Activated CD4-positive, alpha-beta T cell treated with anti-CD3 and anti-CD28 coated beads for 1 hour (primary cell): ENCODE data around the gene ARPC5L.
"Not testable (repeated sequence)": the region's sequence is repeated elsewhere in the genome, so short reads cannot be mapped to it uniquely, and the experiment has no call there.

Experiments
- DNase-seq: peaks from one replicate; pipeline ENCODE4 v3.0.0-alpha.2; 2020

Gene ARPC5L

DNA sequence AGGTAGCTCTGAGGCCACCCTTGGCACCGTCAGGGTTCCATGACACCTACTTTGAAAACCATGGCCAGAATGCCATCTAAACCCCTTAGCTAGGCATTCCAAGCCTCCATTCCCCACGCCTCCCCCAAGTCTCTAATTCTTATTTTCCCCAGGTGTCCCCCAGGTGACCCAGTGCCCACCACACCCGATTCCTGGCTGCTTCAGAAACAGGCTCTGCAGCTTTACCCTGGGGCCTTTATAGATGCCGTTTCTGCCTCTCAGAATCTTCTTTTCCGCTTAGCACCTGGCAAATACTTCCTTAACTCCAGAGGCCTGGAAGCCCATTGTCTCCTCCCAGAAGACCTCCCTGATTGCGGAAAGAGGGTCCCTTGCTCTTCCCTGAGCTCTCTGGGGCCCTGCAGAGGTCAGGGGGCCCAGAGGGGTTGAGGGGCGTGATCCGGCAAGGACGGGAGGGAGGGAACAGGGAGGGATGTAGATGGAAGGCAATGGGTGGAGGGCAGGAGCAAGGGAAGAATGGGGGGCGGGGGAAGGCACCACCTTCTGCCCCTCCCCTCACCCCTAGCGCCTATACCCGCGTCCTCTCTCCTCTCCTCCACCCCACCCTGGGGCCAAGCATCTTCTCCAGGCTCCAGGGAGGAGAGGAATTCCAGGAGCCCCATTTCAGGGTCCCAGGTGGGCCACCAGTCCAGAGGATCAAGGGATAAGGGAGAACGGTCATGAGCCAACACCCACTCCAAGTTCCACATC is 20.7 kb upstream of the ARPC5L start:
- no peak for DNase-seq

DNA sequence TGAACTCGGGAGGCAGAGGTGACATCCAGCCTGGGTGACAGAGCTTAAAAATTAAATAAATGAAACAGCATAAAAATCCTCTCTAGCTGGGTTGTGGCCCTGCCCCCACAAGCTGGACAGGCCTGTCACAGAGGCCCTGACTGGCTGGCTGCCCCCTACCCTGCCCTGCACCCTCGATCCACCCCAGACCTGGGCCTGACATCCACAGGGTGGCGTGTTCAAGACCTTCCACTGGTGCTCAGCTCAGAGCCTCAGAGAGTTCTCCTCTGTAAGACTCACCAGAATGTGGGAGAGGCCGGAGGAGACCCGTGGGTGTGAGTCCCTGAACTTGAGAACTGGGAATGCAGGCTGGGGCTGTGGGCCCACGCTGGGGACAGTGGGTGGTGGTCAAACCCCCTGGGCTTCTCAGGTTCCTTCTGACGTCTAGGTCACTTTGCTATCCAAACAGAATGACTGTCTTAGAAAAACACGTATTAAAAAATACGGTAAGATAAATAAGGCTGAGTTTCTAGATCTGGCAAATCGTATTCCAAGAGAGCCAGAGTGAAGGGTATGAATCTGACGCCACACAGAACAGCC is 18.4 kb upstream of the ARPC5L start:
- no peak for DNase-seq

DNA sequence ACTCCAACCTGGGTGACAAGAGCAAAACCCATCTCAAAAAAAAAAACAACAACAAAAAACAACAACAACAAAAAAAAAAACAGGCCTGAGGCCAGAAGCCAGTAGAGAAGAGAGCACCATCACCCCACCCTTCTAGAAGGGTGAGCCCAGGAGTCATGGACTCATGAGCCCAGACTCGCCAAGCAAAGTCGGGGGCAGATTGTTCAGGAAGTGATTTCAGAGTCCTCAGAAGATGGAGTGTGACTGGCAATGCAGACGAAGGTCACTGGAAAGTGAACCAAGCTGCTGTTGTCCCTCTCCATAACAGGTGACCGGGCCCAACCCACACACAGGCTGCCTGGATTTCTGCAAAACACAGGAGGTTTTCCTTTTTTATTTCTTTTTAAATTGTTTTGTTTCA is 17.6 kb upstream of the ARPC5L start:
- DNase-seq: no peak

DNA sequence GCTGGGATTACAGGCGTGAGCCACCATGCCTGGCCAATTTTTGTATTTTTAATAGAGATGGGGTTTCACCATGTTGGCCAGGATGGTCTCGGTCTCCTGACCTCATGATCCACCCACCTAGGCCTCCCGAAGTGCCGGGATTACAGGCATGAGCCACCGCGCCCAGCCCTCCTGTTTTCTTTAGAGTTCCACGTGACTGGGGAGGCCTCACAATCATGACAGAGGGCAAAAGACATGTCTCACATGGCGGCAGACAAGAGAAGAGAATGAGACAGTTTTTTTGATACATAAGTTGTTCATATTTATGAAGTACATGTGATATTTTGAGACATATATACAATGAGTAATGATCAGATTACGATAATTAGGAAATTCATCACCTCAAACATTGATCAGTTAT is 15.5 kb upstream of the ARPC5L start:
- DNase-seq: not testable (repeated sequence)

DNA sequence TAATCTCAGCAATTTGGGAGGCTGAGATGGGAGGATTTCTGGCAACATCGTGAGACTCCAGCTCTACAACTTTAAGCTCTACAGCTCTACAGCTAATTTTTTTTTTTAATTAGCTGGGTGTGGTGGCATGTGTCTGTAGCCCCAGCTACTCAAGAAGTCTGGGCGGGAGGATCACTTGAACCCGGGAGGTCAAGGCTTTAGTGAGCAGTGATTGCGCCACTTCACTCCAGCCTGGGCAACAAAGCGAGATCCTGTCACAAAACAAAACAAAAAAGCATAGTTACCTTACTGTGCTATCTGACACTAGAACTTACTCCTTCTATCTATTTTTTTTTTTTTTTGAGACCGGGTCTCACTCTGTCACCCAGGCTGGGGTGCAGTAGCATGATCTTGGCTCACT is 15.0 kb upstream of the ARPC5L start:
- no peak for DNase-seq

DNA sequence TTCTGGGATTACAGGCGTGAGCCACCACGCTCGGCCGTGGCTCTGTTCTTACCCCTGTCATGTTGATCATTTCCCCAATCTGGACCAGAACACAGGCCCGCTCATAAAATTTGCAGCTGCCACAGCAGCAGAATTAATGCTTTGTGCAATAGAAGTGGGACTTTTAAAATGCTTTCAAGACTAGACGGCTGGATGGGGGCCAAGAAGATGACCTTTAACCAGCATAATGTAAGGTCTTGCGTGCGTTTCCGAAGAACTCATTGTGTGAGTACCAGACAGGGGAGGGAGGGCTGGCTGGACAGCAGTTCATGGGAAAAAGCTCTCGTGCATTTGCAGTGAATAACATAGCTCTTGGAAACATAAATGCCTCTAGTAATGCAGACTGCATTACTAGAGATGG is 12.1 kb upstream of the ARPC5L start:
- DNase-seq: no peak

DNA sequence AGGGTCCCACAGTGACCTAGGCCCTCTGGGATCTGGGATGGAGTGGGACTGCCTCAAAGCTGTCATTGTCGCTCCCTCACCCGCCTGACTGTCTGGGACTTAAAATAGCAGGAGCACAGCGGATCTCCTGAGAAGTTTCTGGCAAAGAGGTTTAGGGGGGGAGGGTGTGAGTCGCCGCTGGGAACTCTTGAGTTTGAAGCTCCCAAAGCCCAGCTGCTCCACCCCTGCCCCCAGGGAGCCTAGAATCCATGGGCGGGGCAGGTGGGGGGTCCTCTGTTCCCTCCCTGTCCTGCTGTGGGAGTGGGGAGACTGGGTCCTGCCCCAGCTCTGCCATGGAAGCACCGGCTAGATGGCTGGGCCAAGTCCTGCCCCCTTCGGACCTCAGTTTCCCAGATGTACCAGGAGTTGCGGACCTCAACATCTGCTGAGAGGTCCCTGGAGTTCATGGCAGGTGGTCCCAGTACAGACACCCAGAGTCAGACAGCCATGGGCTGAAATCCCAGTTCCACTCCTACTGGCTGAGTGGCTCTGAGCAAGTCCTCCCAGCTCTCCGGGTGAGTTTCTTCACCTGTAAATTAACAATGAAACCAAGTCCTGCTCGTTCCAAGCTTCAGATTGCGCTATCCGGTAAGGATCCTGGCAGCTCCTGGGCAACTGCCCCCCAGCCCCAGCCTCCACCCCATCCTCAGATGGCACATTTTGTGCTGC is 9.7 kb upstream of the ARPC5L start:
- DNase-seq: no peak

DNA sequence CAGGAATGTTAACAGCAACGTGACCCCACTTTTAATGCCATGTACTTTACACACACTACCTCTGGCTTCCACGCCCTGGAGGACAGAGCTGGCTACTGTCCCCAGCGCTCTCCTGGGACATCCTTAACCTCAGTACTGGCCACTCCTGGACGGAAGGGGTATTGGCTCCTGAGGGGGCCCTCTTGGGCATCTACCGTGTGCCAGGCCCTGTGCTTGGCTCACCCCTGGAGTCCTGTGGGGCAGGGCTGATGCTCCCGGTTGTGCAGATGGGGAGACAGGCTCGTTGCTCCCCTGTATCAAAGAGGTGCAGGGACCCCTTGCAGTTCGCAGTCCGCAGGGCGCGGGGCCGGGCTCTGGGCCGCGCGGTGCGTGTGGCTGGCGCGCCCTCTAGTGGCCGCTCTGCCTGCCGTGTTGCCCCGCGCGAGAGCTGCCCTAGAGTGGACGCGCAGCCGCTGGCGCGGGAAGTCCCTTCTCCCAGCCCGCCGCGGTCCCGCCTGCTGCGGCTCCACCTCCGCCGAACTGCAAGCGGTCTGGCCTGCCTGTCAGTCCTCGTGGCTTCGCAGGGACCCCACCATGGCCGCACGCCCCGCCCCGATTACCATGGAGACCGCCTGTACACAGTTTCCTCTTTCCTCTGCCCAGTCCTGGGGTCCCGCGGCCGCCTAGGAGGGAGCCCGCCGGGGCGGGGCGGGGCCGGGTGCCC is 8.9 kb upstream of the ARPC5L start, which contains the start of gene WDR38:
WDR38 (plus strand) TSS at position 632 of the 703 bp plus-strand sequence. CDS start 72 bp downstream, outside the sequence.
- DNase-seq: peak; percentile 60

DNA sequence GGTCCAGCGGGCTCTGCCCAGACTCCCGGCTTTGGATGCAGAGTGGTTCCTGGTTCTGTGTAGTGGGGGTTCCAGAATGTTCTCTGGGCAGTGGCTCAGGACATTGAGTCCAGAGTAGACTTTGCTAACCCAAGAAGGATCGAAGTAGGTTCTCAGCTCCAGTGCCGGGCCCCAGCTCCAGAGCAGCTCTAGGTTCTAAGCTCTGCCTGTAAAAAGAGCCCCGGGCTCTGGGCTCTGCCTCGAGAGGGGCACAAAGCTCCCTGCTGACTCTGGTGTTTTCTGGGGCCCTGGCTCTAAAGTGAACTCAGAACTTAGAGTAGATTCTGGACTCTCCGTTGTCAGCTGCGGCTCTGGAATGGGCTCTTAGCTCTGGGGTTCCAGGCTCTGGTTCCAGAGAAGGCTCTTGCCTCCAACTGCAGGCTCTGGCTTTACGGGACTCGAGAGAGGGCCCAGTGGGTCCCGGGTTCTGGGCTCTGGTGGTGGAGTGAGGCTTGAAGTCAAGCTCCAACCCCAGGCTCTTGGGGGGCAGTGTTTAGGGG is 8.3 kb upstream of the ARPC5L start:
- DNase-seq: no peak

DNA sequence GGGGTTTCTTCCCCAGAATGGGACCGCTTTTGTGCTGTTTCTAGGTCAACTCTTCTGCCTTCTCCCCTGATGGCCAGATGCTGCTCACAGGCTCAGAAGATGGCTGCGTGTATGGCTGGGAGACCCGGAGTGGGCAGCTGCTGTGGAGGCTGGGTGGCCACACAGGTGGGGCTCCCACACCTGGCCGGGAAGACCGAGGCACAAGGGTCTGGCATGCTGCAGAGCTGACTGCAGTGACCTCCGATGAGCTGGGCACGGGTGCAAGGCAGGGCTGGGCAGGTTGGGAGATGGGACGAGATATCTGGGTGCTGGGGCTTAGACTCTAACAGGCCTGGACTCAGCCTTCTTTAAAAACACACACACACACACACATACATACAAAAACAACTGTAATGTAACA is 7.8 kb upstream of the ARPC5L start:
- DNase-seq: no peak

DNA sequence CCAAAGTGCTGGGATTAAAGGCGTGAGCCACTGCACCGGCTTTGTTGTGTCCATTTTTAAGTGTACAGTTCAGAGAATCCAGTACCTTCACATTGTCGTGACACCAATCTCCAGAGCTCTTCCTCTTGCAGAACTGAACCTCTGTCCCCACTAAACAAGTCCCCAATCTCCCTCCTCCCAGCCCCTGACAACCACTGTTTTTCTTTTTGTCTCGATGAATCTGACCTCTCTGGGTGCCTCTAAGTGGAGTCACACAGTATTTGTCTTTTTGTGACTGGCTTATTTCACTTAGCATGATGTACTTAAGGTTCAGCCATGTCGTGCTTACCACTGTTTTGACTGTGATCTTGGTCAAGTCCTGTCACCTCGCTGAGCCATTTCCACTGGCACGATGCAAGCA is 7.1 kb upstream of the ARPC5L start:
- no peak for DNase-seq

DNA sequence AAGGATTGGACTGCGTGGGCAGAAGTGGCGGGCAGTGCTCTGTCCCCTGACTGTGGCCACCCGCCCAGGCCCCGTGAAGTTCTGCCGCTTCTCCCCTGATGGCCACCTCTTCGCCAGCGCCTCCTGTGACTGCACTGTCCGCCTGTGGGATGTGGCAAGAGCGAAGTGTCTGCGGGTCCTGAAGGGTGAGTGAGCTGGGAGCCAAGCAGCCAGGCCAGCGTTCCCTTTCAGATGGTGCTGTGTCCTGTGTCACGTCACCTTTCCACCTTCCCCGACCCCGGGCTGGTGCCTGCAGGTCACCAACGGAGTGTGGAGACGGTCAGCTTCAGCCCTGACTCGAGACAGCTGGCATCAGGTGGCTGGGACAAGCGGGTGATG is 6.4 kb upstream of the ARPC5L start:
- DNase-seq: no peak

DNA sequence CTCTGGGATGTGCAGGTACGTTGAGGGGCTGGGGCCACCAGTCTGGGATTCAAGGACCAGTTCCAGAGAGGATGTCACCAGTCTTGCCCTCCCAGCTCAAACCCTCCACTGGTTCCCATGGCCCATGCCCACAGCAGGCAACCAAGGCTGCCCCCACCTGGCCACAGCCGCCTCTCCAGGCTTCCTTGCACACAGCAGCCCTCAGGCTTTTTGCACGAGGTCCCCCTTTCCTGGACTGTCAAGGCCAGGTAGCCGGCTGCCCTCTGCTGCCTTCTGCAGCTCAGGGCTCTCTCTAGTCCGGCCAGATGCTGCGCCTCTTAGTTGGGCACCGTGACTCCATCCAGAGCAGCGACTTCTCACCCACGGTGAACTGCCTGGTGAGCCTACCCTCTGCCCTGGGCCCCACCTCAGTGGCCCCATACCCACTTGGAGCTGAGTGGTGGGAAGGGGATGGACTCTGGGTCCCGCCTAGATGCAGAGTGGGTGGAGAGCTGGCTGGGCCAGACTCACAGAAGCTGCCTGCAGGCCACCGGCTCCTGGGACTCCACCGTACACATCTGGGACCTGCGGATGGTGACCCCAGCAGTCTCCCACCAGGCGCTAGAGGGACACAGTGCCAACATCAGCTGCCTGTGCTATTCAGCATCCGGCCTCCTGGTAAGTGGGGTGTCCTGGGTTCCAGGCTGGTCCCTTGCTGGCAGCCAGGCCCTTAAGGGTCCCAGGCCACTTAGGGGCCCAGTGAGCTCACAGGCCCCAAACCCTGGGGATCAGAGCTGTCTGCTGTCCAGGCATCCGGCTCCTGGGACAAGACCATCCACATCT is 5.8 kb upstream of the ARPC5L start:
- no peak for DNase-seq

DNA sequence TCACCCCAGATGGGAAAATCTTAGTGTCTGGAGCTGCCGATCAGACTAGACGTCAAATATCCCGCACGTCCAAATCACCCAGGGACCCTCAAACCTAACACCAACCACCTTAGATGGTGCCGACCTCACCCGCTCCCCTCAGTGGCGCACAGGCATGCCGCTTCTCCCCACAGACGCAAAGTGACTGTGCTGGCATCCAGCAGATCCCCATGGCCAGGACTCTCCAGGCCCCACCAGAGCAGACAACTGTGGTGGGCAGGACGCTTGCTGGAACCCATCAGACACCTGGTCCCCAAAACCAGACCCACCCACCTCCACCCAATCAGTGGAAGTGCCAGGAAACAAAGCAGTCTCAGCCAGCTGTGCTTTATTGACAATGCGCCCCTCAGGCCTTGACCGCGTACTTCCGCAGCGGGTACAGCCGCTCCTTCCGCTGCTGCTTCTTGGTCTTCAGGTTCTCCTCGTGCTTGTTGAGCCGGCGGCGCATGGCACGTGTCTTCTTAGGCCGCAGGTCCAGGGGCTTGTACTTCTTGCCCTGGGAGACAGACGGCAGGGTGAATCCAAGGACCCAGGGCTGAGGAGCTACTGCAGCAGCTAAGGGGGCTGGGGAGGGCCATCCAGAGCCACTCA is 4.3 kb upstream of the ARPC5L start:
- DNase-seq: no peak

DNA sequence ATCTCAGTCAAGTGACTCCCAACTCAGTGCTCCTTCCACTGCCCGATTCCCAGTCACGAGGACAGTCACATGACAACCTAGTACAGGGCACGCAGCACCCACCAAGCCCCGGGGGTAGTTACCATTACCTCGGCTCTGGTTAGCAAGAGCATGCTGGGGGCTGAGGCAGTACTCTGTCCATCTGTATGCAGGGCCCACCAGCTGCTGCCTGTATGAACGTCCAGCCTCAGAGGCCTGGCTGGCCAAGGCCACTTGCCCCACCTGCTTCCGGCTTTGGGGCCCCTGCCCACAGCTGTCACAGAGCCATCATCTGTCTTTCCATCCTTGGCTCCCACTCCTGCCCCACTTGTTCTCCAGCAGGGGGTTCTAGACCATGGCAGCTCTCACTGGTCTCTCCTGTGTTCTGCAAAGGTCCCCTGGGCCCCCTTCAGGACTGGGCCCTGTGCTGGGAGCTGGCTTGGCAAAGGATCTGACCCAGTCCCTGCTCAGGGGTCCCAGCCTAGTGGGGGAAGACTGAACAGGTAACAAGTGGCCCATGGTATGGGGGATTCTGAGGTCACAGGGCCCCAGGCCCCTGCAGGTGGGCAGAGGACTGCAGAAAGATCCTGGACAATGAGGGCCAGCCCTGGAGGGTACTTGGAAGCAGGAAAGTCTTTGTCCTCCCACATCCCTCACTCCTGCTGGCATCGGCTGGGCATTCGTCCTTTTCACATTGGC is 3.4 kb upstream of the ARPC5L start:
- no peak for DNase-seq

DNA sequence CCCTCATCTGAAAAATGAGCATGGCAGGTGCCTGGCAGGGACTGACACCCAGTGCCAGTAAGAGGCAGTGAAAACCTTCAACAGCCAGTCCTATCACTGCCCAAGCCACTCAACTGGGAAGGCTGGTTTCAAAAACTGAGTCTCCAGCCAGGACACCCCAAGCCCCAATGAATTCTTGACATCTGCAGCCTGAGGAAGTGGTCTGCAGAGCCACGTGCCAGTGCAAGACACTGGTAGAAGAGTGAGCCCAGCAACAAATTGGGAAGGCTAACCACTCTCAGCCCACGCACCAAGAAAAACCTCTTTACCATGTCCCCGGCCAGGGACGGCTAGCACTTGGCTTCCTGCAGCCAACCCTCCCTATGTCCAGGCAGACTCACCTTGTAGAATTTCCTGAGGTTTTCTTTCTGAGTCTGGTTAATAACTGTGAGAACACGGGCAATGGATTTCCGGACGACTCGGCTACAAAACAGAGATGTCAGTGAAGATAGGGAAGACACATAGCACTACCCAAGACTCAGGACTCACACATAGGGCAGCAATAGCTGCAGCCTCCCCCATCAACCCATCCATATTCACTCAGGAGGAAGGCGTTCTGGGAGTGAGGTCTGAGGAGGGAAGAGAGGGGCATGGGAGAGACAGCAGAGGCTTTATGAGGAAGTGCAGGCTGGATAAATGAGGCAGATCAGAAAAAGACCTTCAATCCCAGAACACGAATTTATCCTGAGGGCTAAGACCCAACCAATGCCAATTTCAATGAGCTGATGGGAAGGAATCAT is 1.9 kb upstream of the ARPC5L start:
- DNase-seq: no peak

DNA sequence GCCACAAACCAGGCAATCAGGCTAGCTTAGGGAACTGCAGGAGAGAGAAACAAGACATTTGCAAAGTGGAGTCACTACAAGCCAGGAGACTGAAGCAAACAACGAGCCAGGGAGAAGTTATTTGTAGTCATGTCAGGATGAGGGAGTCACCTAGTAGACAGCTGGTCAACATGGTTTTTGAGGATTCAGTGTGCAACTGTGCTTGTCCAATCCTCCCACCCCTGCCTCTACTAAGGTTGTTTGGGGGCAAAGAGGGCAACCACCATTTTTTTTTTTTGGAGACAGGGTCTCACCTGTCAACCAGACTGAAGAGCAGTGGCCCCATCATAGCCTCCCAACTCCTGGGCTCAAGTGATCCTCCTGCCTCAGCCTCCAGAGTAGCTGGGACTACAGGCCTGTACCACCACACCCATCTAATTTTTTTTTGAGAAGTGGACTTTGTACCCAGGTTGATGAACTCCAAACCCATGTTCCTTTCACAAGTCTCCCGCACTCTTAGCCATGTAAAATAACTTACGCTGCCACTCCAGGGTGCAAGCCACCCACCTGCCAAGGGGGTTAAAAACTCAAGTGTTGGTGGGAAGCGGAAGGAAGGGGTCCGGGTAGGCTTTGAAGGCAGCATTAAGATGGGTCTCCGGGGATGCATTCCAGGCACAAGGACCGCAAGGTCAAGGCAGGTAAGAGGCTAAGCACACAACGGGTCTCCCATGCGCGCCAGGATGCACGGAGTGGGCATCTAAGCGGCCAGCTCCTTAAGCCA is 1.2 kb upstream of the ARPC5L start:
- no peak for DNase-seq

DNA sequence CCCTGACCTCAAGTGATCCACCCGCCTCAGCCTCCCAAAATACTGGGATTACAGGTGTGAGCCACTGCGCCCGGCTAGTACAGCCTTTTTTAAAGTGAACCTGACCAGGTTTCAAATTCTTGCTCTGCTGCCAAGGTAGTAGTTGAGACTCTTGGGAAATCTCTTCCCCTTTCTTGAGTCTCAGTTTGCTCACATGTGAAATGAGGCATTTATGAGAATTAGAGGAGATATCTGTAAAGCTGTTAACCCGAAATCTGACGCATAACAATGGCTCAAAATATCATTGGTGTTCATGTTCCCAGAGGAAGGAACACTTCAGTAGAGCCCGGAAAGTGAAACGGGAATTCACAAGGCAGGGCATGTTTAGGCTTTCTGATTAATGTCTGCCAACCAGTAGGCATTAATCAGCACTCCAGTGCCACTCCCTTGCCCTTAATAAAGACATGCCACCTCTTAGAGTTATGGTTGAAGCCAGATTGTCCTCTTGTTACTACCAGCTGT is 1.5 kb downstream of the ARPC5L start:
- DNase-seq: no peak
